HG03469 (cell line): Measurements from ENCODE around the gene TRIM74.
"Not testable (repeated sequence)": the region's sequence is repeated elsewhere in the genome, so short reads cannot be mapped to it uniquely, and the experiment has no call there.

Experiments used
- ATAC-seq: cut with Tn5 transposase; IDR thresholded peaks from one replicate; pipeline ENCODE4 v1.9.1; 2021; ENCODE audit warnings: mild to moderate bottlenecking, moderate library complexity, moderate number of reproducible peaks; ENCODE audit not compliant: unreplicated experiment

TRIM74 gene

DNA sequence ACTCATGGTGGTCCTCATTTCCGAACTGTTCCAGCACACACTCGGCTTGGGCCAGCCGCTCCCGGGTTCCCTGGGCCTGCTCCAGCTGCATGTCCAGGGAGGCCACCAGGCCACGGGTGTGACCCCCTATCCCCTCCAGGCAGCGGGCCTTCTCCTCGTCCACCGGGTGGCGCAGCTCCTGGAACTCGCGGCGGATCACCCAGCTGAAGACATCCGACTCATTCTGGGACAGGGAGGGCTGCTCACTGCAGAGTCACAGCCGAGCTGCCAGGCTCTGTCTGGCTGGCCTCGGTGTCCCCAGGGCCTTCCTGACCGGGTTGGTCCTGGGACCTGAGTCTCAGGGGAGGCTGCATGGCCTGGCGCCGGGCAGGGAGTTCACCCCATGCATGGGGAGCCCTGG lies 9.2 kb downstream of the TRIM74 start:
- ATAC-seq, result not testable (repeated sequence)

DNA sequence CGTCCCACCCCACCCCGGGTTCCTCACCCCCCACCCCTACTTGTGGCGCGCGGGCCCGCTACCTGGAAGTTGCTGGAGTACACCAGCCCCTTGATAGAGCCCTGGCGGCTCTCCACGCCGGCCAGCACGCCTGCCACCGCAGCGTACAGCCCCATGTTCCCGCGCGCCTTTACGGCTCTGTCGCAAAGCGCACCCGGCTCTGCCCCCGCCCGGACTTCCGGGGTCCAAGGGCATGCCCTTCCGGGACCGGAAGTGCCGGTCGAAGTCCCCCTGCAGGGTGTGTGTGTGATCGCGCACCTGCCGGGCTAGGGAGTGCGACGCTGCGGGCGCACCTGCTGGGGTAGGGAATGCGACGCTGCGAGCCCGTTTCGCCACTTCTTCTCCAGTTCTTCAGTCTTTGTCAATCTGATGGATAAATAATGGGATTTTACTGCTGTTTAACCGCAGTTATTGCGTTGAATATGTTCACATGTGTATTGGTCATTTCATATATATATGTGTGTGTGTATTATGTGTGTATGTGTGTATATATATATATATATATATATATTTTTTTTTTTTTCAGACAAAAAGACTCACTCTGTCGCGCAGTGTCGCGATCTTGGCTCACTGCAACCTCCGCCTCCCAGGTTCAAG lies 14.6 kb downstream of the TRIM74 start:
- peak; percentile 84 for ATAC-seq

DNA sequence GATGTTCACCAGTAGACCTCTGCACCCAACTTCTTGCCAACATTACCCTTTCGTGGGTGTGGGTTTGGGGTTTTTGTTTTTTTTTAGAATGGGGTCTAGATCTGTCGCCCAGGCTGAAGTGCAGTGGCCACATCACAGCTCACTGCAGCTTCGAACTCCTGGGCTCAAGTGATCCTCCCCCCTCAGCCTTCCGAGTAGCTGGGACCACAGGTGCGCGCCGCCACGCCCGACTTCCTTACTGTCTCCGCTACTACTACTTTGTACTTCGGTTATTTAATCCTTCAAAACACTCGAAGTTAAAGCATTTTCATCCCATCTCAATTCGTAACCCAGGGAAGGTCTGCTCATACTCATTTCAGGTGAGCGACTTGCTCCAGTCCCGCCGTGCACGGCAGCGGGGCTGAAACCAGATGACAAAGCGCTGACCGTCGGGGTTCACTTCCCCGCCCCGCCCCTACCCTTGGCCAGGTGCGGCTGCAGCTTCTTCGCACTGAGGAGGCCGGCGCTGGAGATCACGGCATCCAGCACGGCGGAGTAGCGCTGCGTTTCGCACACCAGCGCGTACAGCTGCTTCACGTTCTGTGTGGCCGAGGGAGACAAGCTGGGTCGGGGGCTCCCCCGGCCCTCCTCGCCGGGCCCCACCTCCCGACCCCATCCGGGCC lies 15.2 kb downstream of the TRIM74 start:
- ATAC-seq, result peak; percentile 26

DNA sequence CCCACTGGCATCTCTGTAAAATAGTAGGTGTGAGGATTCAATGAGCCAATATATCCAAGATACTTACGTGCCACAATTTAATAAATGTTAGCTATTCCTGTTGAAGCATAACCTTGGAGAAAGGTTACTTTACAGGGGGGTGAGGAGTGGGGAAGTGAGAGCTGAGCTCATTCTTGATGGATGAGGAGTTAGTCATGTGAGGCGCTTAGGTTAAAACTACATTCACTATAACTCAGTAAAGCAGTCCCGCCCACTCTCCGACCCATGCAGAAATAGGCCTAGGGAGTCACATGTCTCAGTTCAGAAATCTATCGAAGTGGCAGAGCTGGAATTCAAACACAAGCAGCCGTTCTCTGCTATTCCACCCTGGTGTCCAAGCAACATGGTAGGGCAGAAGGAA lies 18.8 kb downstream of the TRIM74 start:
- ATAC-seq, result not testable (repeated sequence)

DNA sequence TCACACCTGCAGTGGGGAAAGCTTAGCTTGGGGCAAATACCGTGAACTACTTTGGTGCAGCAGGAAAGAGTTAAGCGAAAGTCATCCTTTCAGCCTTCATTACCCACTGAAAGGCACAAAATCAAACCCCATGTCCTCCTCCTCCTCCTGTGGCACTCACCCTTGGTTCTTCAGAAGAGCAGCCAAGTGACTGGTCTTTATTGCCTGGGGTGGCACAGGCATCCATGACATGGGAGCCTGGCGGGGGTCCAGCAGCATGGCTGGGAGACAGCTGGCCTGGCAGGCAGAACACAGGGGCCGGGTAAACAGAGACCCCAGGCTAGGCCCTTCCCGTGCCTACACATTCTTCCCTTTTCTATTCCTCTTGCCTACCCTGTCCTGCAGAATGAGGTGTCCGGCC lies 19.6 kb downstream of the TRIM74 start:
- not testable (repeated sequence) for ATAC-seq

DNA sequence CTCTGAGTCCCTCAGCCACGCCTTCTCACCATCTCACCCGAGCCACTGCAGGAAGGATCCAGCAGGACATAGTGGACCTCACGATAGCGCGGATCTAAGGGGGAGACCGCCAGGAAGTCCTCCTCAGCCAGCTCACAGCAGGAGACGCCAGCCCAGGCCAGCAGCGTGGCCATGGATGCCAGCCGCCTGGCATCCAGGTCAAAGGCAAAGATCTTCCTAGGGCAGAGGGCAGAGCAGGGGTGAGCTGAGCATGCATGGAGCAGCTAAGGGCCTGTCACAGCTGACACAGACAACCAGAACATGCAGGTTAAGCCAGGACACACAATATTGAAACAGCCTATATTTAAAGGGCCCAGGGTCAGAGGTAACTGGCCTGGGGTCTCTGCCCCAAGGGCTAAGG lies 20.0 kb downstream of the TRIM74 start:
- not testable (repeated sequence) for ATAC-seq

DNA sequence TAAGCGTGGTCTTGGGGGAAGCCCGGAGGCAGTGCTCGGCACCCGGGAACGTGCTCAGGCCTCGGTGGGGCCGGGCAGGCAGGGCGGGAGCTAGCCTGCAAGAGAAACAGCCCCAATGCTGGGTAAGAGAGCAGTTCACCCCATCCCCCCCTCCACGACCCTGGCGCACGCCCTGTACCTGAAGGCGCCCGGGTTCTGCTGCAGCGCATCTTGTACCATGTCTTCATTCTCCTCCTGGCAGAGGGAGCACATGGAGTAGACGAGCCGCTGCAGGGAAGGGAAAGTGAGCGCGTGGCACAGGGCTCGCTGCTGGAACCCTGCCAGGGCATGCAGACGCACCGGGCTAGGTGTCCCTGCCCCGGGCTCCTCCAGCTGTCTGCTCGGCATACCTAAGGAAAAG lies 20.6 kb downstream of the TRIM74 start:
- not testable (repeated sequence) for ATAC-seq

DNA sequence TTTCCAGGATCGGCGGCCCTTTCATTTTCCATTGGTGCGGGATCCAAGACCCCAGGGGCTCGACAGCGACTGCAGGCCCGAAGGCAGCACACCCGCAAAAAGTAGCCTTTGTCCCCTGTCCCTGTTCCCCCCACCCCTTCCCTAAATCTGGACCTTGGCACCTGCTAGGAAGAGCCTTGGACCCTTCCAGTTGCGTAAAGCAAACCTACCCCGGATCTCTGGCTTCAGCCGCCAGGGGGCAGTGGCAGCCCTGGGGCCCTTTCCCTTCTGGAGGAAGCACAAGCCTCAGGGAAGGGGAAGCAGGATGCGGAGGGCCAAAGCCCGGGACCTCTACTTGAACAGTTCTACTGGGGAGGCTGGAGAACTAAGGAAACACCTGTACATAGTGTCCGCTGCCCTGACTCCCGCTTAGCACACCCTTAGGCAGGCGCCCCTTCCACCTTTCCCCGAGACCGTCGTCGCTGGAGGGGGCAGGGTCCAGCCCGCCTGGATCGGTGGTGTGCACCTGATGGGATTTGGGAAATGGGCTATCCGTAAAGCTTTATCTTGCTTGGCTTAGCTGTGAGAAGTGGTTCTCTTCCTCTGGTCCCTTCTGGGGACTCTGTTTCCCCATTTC lies 23.0 kb downstream of the TRIM74 start:
- not testable (repeated sequence) for ATAC-seq

DNA sequence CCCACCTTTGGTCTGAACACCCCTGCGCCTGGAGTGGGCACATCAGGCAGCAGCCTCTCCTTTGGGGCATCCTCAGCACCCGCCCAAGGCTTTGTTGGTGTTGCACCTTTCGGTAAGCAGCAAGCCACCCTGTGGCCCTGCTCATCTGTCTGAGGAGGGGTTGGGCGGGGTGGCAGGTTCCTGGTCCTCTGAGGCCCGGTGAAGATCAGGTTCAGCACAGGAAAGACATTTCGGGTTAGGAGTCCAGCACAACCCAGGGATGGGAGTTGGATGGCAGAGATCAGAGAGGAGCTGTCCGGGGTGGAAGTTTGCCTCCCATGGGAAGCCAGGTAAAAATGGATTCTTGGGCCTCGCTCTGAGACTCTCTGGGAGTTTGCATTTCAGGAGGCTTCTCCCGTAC lies 23.7 kb downstream of the TRIM74 start:
- ATAC-seq, result not testable (repeated sequence)

DNA sequence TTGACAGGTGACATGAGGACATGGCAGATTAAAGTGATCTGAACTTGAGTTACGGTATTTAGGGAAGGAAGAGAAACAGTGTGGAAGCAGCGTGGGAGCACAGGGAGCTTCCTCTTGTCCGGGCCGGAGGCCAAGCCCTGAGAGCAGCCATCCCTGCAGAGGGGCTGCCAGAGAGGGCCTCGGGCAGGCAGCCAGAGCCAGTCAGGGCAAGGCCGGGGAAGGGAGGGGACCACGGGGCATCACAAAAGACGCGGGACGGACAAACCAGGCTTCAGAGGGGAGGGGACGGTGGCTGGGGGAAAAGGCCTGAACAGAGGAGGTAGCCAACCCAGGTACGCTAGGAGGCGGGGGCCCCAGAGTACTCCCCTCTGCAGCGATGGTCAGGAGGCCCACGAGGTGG lies 24.3 kb downstream of the TRIM74 start:
- not testable (repeated sequence) for ATAC-seq

DNA sequence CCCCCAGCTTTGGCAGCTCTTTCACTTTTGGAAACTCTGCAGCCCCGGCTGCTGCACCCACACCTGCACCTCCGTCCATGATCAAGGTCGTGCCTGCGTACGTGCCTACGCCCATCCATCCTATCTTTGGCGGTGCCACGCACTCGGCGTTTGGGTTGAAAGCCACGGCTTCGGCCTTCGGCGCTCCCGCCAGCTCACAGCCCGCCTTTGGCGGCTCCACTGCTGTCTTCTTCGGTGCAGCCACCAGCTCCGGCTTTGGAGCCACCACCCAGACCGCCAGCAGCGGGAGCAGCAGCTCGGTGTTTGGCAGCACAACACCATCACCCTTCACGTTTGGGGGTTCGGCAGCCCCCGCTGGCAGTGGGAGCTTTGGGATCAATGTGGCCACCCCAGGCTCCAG lies 26.3 kb downstream of the TRIM74 start:
- ATAC-seq, result not testable (repeated sequence)

DNA sequence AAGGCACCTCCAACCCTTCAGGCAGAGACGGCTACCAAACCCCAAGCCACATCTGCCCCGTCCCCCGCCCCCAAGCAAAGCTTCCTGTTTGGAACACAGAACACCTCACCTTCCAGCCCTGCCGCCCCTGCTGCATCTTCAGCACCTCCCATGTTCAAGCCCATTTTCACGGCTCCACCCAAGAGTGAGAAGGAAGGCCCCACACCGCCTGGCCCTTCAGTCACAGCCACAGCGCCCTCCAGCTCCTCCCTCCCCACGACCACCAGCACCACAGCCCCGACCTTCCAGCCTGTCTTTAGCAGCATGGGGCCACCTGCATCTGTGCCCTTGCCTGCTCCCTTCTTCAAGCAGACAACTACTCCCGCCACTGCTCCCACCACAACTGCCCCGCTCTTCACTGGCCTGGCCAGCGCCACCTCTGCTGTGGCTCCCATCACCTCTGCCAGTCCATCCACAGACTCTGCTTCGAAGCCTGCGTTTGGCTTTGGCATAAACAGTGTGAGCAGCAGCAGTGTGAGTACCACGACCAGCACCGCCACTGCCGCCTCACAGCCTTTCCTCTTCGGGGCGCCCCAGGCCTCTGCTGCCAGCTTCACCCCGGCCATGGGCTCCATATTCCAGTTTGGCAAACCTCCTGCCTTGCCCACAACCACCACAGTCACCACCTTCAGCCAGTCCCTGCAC lies 27.1 kb downstream of the TRIM74 start:
- not testable (repeated sequence) for ATAC-seq

DNA sequence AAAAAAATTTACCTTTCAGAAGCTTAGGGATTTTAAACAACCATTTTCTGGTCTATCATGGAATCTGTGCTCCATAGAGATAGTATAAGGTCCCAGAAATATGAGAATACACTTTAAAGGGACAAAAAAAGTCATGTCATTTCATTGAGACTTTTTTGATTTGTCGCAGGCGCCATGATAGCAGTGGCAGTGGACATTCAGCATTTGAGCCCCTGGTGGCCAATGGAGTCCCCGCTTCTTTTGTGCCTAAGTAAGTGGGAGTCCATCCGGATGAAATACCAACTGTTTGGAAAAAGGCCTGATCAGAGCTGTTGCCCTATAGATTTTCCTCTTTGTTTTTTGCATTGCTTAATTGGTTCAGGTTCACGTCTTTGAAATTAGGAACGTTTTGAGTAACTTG lies 41.0 kb downstream of the TRIM74 start:
- ATAC-seq, result not testable (repeated sequence)

DNA sequence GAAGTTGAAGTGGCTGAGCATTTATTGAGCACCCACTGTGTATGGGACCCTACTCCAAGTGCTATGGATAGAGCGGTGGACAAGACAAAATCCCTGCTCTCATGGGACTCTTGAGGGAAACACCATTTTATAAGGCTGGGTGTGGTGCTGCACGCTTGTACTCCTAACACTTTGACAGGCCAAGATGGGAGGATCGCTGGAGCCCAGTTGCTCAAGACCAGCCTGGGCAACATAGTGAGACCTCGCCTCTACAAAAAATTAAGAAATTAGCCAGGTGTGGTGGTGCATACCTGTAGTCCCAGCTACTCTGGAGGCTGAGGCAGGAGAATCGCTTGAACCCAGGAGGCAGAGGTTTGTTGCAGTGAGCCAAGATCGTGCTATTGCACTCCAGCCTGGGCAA lies 41.5 kb downstream of the TRIM74 start:
- ATAC-seq, result not testable (repeated sequence)

DNA sequence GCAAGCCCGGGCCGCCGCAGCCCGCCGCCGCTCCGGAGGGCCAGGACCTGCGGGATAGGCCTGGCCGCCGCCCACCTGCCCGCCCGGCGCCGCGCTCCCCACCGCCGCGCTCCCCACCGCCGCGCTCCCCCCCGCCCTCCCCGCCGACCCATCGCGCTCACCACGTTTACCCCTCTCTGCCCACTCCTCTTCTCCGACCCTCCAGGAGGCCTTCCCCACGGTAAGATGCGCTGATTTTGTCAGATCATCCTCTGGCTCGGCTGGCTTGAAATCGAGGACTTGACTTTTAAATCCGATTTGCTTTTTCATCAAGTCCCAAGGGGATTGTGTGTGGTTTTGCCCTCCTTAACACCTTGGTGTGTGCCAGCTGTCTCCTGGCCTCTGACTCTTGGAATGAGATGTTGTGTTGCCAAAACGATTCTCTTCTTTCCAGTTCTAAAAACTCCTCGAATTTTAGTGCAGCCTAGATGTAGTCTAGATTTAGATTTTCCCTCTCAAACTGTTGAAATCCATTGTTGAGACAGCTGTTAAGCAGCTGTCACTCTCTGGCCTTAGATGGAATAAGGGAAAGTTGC lies 43.6 kb downstream of the TRIM74 start:
- ATAC-seq, result no peak

DNA sequence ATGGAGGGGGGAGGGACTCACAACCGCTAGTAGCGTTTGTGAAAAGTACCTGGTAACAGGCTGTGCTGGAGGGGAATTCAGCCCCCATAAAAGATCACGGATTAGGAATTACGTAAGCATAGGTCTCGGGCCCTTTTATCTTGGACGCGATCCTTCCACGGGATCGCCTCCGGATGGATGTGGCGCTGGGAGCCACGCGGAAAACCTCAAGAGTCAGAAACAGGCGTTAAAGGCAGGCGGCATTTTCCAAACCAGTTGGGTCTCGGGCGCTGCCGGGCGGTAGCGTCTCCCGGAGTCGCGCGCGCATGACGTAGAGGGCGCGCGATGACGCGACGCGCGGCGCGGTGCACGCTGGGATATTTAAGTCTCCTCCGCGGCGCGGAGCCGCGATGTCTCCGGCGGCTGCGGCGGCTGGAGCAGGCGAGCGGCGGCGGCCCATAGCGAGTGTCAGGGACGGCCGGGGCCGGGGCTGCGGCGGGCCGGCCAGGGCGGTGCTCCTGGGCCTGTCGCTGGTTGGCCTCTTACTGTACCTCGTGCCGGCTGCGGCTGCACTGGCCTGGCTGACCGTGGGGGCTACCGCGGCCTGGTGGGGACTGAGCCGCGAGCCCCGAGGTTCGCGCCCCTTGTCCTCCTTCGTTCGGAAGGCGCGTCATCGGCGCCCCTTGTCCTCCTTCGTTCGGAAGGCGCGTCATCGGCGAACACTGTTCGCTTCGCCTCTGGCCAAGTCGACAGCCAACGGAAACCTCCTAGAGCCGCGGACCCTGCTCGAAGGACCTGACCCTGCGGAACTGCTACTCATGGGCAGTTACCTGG lies 44.3 kb downstream of the TRIM74 start, which contains the start of gene POM121:
Gene POM121, plus strand, starts transcription at position 363 of the 813 bp plus-strand sequence. Its CDS starts 27 bp downstream, at position 390.
- ATAC-seq, result peak; percentile 66

DNA sequence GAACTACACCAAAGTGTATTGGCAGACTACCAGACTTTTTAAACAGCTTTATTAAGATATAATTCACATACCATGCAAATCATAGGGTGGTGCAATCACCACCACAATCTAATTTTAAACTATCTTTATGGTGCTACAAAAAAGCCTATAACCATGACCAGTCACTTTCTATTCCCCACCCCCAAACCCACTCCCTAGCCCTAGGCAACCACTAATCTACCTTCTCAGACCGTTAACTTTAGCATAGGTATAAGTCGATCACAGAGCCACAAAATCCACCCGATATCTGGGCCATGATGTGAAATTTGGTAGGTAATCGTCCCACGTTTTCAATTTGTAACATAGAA lies 44.9 kb downstream of the TRIM74 start:
- peak; percentile 3 for ATAC-seq

DNA sequence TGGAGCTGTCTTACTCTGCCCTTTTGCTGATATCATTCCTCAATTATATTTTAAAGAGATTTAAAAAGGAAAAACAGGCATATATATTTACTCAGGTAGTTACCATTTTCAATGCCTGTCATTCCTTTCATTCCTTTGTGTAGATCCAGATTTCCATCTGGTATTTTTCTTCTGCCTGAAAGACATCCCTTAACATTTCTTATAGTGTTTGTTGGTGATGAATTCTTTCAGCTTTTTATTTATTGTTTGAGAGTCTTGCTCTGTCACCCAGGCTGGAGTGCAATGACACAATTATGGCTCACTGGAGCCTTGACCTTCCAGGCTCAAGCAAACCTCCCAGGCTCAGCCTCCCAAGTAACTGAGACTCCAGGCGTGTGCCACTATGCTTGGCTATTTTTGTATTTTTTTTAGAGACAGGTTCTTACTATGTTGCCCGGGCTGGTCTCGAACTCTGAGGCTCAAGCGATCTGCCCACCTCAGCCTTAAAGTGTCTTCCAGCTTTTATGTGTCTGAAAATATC lies 50.0 kb downstream of the TRIM74 start:
- no peak for ATAC-seq

DNA sequence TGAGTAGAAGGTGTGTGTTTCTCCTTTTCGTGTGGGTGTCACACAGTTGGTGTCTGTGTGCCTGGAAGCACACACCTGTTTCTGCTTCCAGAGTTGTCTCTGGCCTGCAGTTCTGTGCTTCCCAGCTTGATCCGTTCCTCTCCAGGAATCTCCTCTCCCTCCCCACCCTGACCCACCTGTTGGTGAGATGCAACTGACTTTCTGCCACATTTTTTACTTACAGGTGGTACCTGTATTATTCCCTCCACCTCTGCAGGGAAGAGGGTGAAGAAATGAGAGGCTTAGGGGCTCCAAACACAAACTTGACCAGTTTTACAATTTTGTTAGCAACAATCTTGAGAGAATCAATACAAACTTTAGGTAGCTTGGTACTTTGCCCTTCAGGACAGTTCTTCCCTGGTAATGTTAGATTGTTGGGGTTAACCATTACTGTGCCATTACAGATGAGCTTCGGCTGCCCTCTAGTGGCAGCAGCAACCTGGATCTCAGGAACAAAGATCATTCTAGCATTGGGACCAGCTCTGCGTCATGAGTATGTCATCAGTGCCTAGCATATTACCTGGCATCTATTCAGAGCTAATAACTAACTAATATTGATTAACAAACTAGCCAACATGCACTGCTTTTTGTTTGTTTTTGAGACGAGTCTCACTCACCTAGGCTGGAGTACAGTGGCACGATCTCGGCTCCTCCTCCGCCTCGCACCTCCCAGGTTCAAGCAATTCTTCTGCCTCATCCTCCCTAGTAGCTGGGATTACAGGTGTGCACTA lies 54.3 kb downstream of the TRIM74 start:
- ATAC-seq, result peak; percentile 78
